GM19372 (cell line): ENCODE results near the gene B4GALT2.

Experiments
- ATAC-seq: cut with Tn5 transposase; IDR thresholded peaks from one replicate; pipeline ENCODE4 v1.9.1; 2021; ENCODE audit warnings: mild to moderate bottlenecking, low read depth, moderate library complexity; ENCODE audit not compliant: unreplicated experiment

B4GALT2 gene

GRCh38 chr1:43946236-43947060, 32.6 kb upstream of the B4GALT2 start, which contains the start of gene IPO13:
IPO13 (plus strand) TSS chr1:43946950; CDS start chr1:43947601, 651 bp downstream.
- peak; percentile 93 for ATAC-seq

GRCh38 chr1:43947061-43947873, 31.7 kb upstream of the B4GALT2 start:
- no peak for ATAC-seq

DNA sequence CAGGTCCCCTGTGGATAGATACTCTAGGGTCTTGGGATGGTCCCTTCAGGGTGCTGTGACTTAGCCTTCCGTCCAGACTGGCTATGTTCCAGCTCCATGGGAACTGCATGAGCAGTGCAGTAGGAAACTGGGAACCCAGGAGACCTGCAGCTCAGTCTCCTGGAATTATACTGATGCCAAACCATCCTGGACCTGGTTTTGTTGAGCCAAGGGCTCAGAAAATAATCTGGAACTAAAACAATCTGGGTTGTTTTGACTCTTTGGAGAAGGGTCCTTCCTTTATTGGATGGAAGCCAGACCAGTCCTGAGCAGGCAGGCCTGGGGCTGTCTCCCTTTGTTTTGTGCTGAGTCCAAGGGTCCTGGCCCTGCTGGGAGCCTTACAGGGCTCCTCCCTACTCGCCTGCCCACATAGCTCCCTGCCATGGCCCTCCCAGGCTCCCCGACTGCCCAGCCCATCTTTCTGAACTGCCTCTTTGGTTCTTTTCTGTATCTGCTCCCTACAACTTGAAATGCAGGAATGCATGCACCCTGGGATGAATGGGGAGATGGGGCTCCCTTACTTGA, 31.1 kb upstream of the B4GALT2 start:
- no peak for ATAC-seq

- no peak for ATAC-seq
These were observed 29.3 kb upstream of the B4GALT2 start for GRCh38 chr1:43949678-43950077.

- ATAC-seq = no peak
These were observed 27.7 kb upstream of the B4GALT2 start for GRCh38 chr1:43951021-43951985.

DNA sequence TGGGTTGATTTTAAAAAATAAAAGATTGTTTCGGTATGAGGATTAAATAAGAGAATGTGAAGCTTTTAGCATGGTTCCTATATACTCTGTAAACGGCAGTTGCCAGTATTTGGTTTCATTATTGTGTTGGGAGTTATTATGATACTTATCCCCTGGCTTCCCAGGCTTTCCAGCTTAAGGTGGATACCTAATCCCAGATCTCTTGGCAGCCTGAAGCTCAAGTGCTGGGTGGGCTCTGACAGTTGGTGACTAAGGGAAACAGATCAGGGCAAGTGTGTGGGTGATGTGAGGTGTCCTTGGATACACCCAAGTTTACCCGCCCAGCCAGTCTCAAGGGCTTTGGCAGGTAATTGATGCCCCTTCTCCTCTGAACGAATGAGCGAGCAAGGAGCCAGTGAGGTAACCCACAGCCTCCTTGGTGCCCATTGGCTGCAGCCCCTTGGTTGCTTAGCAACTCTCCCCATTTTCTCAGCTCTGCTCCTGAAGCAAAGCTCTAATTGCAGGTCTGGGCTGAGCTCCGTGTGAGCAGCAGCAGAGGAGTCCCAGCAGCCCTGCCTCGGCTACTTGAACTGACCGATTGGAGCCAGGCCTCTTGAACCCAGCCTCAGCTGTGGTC, 26.2 kb upstream of the B4GALT2 start:
- ATAC-seq = no peak

GRCh38 chr1:43953361-43953760, 25.6 kb upstream of the B4GALT2 start:
- no peak for ATAC-seq

GRCh38 chr1:43954036-43954435, 25.0 kb upstream of the B4GALT2 start:
- ATAC-seq = no peak

DNA sequence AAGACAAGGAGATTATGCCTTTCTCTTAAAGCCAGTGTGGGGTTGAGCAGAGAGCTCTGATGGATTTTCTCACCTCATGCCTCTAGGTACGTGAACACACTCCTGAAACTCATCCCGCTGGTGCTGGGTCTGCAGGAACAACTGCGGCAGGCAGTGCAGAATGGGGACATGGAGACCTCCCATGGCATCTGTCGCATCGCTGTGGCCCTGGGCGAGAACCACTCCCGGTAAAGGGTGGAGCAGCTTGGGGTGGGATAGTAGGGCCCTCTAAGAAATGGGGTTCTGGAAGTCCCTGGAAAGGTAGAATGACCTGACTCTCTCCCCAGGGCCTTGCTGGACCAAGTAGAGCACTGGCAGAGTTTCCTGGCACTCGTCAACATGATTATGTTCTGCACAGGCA, 22.8 kb upstream of the B4GALT2 start:
- no peak for ATAC-seq

GRCh38 chr1:43957407-43958040, 21.5 kb upstream of the B4GALT2 start:
- no peak for ATAC-seq

- no peak for ATAC-seq
These were observed 20.4 kb upstream of the B4GALT2 start for GRCh38 chr1:43958351-43959255.

GRCh38 chr1:43960798-43961197, 18.2 kb upstream of the B4GALT2 start:
- ATAC-seq = no peak

DNA sequence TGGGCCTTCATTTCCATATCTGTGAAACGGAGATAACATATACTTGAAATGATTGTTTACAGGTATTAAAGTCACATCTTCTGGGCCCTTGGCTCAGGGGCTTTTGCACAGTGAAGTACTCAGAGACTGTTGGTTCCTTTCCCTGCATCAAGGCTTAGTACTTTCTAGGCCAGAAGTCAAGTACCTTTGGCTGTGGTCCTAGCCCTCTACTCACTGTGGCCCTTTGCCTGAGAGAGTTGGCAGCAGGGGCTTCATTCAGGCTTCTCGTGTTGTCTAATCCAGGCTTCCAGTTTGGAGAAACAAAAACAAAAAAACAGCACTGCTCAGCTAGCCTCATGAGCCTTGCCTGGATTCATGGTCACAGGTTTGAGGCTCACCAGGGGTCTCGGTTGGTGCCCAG, 17.3 kb upstream of the B4GALT2 start:
- ATAC-seq = no peak

- ATAC-seq = no peak
These were observed 16.7 kb upstream of the B4GALT2 start for GRCh38 chr1:43962324-43962723.

DNA sequence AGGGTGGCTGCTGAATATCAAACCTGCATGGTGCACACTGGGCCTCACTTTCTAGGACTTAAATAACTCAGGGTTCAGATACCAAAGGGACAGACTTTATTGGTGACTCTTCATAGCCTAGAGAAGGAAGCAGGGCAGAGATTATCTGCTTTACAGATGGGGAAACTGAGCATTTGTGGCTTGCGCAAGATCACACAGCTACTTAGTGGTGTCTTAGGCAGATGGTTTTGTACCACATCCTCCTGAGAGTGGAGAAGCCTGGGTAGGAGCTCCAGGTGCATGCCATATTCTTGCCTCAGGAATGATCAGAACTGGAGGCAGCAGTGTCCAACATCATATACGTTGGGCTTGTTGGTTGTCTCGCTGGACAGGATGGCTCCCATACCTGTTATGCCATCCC, 16.0 kb upstream of the B4GALT2 start:
- no peak for ATAC-seq

DNA sequence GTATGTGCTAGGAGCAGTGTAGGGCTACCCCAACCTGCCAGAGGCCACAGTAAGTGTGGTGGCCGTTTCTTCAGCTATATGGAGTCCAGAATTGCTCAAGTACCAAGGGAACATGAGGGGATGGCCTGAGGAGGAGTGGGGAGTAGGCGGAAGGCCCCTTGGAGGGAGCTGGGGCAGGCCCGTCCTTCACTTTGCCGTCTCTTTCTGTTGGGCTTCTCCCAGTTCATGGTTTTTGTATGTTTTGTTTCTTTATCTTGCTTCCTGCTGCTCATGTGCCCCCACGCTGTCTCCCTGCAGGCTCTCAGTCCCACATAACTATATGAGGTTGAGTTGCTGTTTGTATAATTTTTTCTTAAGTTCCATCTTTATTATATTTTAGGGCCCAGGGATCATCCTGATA, 15.1 kb upstream of the B4GALT2 start:
- ATAC-seq = no peak

GRCh38 chr1:43965316-43965715, 13.7 kb upstream of the B4GALT2 start:
- no peak for ATAC-seq

- no peak for ATAC-seq
These were observed 10.6 kb upstream of the B4GALT2 start for GRCh38 chr1:43968348-43968948.
